GM12801 (cell line): ENCODE data around the gene AGPAT3.

Experiments used
- CTCF ChIP-seq: IDR thresholded peaks from one replicate; pipeline ENCODE4 v1.5.1; 2011; ENCODE audit warnings: control low read depth; ENCODE audit not compliant: insufficient read length; ENCODE audit errors: extremely low read depth

Gene AGPAT3

GRCh38 chr21:44002511-44002910 lies 137.5 kb downstream of the AGPAT3 start:
- no peak for TF ChIP-seq CTCF

GRCh38 chr21:44003307-44003966 lies 138.4 kb downstream of the AGPAT3 start:
- TF ChIP-seq CTCF = no peak

GRCh38 chr21:44005071-44005470 lies 140.0 kb downstream of the AGPAT3 start:
- no peak for TF ChIP-seq CTCF

- no peak for TF ChIP-seq CTCF
Measured at GRCh38 chr21:44005593-44005992, 140.6 kb downstream of the AGPAT3 start.

GRCh38 chr21:44006017-44006619 lies 141.1 kb downstream of the AGPAT3 start:
- no peak for TF ChIP-seq CTCF

- no peak for TF ChIP-seq CTCF
Measured at GRCh38 chr21:44006656-44007055, 141.6 kb downstream of the AGPAT3 start.

GRCh38 chr21:44010429-44010828 lies 145.4 kb downstream of the AGPAT3 start:
- no peak for TF ChIP-seq CTCF
